ENCODE results near the gene RAPGEF2. TPM values are rescaled to one million over a fixed set of nuclear protein-coding genes. Genes with fewer than 3 reads are reported as not detected.

The RAPGEF2 gene
- total and polyA plus RNA-seq, 9 of the 15 experiments (the other 6 are each of a cell fraction or from before 2014, with no cell fraction given), result 3.1 to 32.6 (median 23.1) TPM

- no peak for TF ChIP-seq ZBTB49 (CRISPR knock-in tag; IDR thresholded peaks at IDR 0.05; ENCODE audit: borderline replicate concordance)
- TF ChIP-seq IRF9 (tag; IDR thresholded peaks at IDR 0.05), result no peak
Observed at GRCh38 chr4:159173886-159174285, 71.0 kb downstream of the RAPGEF2 start (continued).

DNA sequence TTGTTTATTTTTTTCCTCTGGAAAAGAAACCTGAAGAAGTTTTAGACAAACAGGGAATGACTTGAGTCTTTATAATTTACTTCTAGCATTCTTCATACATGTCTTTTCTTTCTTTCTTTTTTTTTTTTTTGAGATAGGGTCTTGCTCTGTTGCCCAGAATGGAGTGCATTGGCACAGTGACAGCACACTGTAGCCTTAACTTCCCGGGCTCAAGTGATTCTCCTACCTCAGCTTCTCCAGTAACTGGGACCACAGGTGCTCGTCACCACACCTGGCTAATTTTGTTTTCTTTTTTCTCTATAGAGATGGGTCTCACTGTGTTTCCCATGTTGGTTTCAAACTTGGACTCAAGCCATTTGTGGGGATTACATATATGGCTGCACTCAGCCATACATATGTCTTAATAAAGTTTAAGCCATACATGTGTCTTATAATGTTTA lies 71.8 kb downstream of the RAPGEF2 start:
- Histone ChIP-seq H3K36me3 (ENCODE audit: control insufficient read depth, insufficient read depth, low read length) (no peaks in the 10 kb centered on the region; the same call in 2 of the 3 replicates), H3K9ac (ENCODE audit: insufficient read depth in 1 of 2, low read depth in 2 of 2, low read length in 2 of 2) (no peak overlapping the region), H3K4me1 (replicated peaks in 1 of 2; ENCODE audit: control insufficient read depth in 2 of 2, insufficient read depth in 2 of 2, low read length in 2 of 2) (peaks cover 3 to 23% of the 10 kb centered on the region in 2 experiments; a peak in 3 of 5 replicates), H3K79me2 (ENCODE audit: control insufficient read depth, insufficient read depth, low read length) (peaks cover 76% of the 10 kb centered on the region), H4K20me1 (replicated peaks; ENCODE audit: control insufficient read depth, insufficient read depth, low read length) (peaks cover 24% of the 10 kb centered on the region), H3K4me2 (ENCODE audit: insufficient read depth, low read length) (no peak overlapping the region), H3K27ac (ENCODE audit: extremely low read depth, low read depth, low read length) (no peak overlapping the region), H3K9me1 (ENCODE audit: control insufficient read depth, insufficient read depth, low read length) (no peaks in the 10 kb centered on the region), H2AFZ (ENCODE audit: low read depth, low read length) (no peak overlapping the region), H3K9me3 (replicated peaks; ENCODE audit: control insufficient read depth, insufficient read depth, low read depth, low read length) (no peaks in the 10 kb centered on the region), H3K27me3 (ENCODE audit: control insufficient read depth in 2 of 2, insufficient read depth in 2 of 2, low read length in 2 of 2) (no peaks in the 10 kb centered on the region), H3K4me3 (no peak overlapping the region)
- 59% methylated on average over 2 of the region's 2 CpGs for WGBS (ENCODE audit: insufficient coverage, low coverage, missing lambda C conversion rate)
- ChIA-PET CTCF (ENCODE audit: low intra/inter-chr PET ratio) (interaction anchor here (1.1 to 2.4 kb wide), 2 partner anchors 71 to 317 kb away, joined by 3 to 19 read pairs; partner anchors contain the start of gene RAPGEF2), POLR2A (no interaction called here)
- FAIRE-seq (no peak), DNase-seq (ENCODE audit: extremely low read depth in 1 of 4, low spot score in 3 of 4) (no peak), ATAC-seq (peak; percentile 9; the same call in 1 of the 3 replicates)
- no TSS peak for BruUV-seq (replicated peaks)
- in situ Hi-C loops (cut with MboI) (no loop called here), intact Hi-C loops (cut with micrococcal nuclease) (loop anchor here (1.0 to 5.0 kb wide), 8 partner anchors 29 to 444 kb away; no protein-coding TSS in a partner anchor)
- TF ChIP-seq RCOR1 (IDR thresholded peaks at IDR 0.05; ENCODE audit: borderline replicate concordance in 1 of 2, low read depth in 2 of 2, low read length in 2 of 2) (0 out of 4 replicates have a peak, but pooled peaks of 1 of the 2 experiments have one; percentile 27), ZNF121 (CRISPR knock-in tag; conservative IDR thresholded peaks at IDR 0.05) (peak; percentile 49; the same call in 1 of the 2 replicates), BCOR (IDR thresholded peaks at IDR 0.05) (no peak), TBL1XR1 (IDR thresholded peaks at IDR 0.05; ENCODE audit: low read length in 2 of 2) (no peak)
- TF ChIP-seq, protein P1, sequence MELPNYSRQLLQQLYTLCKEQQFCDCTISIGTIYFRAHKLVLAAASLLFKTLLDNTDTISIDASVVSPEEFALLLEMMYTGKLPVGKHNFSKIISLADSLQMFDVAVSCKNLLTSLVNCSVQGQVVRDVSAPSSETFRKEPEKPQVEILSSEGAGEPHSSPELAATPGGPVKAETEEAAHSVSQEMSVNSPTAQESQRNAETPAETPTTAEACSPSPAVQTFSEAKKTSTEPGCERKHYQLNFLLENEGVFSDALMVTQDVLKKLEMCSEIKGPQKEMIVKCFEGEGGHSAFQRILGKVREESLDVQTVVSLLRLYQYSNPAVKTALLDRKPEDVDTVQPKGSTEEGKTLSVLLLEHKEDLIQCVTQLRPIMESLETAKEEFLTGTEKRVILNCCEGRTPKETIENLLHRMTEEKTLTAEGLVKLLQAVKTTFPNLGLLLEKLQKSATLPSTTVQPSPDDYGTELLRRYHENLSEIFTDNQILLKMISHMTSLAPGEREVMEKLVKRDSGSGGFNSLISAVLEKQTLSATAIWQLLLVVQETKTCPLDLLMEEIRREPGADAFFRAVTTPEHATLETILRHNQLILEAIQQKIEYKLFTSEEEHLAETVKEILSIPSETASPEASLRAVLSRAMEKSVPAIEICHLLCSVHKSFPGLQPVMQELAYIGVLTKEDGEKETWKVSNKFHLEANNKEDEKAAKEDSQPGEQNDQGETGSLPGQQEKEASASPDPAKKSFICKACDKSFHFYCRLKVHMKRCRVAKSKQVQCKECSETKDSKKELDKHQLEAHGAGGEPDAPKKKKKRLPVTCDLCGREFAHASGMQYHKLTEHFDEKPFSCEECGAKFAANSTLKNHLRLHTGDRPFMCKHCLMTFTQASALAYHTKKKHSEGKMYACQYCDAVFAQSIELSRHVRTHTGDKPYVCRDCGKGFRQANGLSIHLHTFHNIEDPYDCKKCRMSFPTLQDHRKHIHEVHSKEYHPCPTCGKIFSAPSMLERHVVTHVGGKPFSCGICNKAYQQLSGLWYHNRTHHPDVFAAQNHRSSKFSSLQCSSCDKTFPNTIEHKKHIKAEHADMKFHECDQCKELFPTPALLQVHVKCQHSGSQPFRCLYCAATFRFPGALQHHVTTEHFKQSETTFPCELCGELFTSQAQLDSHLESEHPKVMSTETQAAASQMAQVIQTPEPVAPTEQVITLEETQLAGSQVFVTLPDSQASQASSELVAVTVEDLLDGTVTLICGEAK (IDR thresholded peaks at IDR 0.05), result peak; percentile 73
- TF ChIP-seq, protein P1 (CRISPR knock-in tag; IDR thresholded peaks at IDR 0.05), result no peak
